IMR-90 (cell line): ENCODE data around the gene GNAO1. TPM values are rescaled to one million over a fixed set of nuclear protein-coding genes. Genes with fewer than 3 reads are reported as not detected.

Source experiments
- ATAC-seq: fragments of 200-7000 bp; cut with Tn5 transposase; 2 replicates; pipeline ENCODE4 v1.9.1; 2020; ENCODE audit warnings: low read depth, mild to moderate bottlenecking, moderate library complexity
- BruUV-seq: library from RNA; stranded (reverse); fragments of 400-500 nt; replicated peaks from 2 replicates; lab custom pipeline; 2021; lab: Mats Ljungman, UMichigan
- CTCF ChIA-PET: fragments of 300-600 bp; formaldehyde crosslinking; extraction: SDS; loops from one replicate; lab custom pipeline; 2021; ENCODE audit warnings: antibody characterized with exemption; lab: Yijun Ruan, JAX
- POLR2A ChIA-PET: fragments of 300-600 bp; sonication (Branson Sonifier 250); formaldehyde crosslinking; loops from one replicate; lab custom pipeline; 2022; ENCODE audit warnings: antibody characterized with exemption; ENCODE audit not compliant: unreplicated experiment; lab: Charles Lee
- DNase-seq: peaks from one replicate; pipeline ENCODE4 v3.0.0; 2013
- H2AFZ ChIP-seq: replicated peaks from 2 replicates; pipeline ENCODE3; 2013; ENCODE audit warnings: low read length, mild to moderate bottlenecking; ENCODE audit not compliant: poor library complexity
- H2AK5ac ChIP-seq: 2 replicates; pipeline ENCODE4 v1.6.1; 2013; ENCODE audit warnings: low read depth, low read length, inconsistent platforms
- H2AK9ac ChIP-seq: replicated peaks from 2 replicates; pipeline ENCODE3; 2013; ENCODE audit warnings: mild to moderate bottlenecking, low read depth, low read length, moderate library complexity; ENCODE audit not compliant: poor library complexity
- H2BK120ac ChIP-seq: 2 replicates; pipeline ENCODE4 v1.6.1; 2013; ENCODE audit warnings: low read depth, low read length, inconsistent platforms
- H2BK15ac ChIP-seq: 3 replicates; pipeline ENCODE4 v1.6.1; 2013; ENCODE audit warnings: low read depth, low read length, inconsistent platforms
- H2BK20ac ChIP-seq: 2 replicates; pipeline ENCODE4 v1.6.1; 2013; ENCODE audit warnings: low read depth, mild to moderate bottlenecking, inconsistent platforms, low read length, moderate library complexity
- H2BK5ac ChIP-seq: 2 replicates; pipeline ENCODE4 v1.6.1; 2013; ENCODE audit warnings: mild to moderate bottlenecking, low read depth, low read length, inconsistent platforms; ENCODE audit not compliant: poor library complexity, severe bottlenecking
- H3K14ac ChIP-seq: replicated peaks from 2 replicates; pipeline ENCODE4 v1.6.1; 2013; ENCODE audit warnings: low read depth, low read length, inconsistent platforms
- H3K18ac ChIP-seq: 2 replicates; pipeline ENCODE4 v1.6.1; 2013; ENCODE audit warnings: low read depth, low read length, control low read depth
- H3K23ac ChIP-seq: 2 replicates; pipeline ENCODE4 v1.6.1; 2013; ENCODE audit warnings: low read depth, low read length, inconsistent platforms
- H3K27ac ChIP-seq: 2 replicates; pipeline ENCODE4 v1.5.1; 2013; ENCODE audit warnings: mild to moderate bottlenecking, control low read depth, low read length; ENCODE audit not compliant: insufficient read depth
- H3K27me3 ChIP-seq: 2 replicates; pipeline ENCODE4 v1.6.1; 2013; ENCODE audit warnings: low read length; ENCODE audit not compliant: control insufficient read depth, insufficient read depth
- H3K36me3 ChIP-seq: 2 replicates; pipeline ENCODE4 v1.6.1; 2013; ENCODE audit warnings: low read length, mixed read lengths; ENCODE audit not compliant: control insufficient read depth, insufficient read depth
- H3K4ac ChIP-seq: 2 replicates; pipeline ENCODE4 v1.6.1; 2013; ENCODE audit warnings: low read depth, low read length, inconsistent platforms
- H3K4me1 ChIP-seq: 2 replicates; pipeline ENCODE4 v1.6.1; 2013; ENCODE audit warnings: low read length, mixed read lengths; ENCODE audit not compliant: control insufficient read depth, insufficient read depth
- H3K4me2 ChIP-seq: 2 replicates; pipeline ENCODE4 v1.6.1; 2013; ENCODE audit warnings: low read depth, mild to moderate bottlenecking, control low read depth, low read length, moderate library complexity
- H3K4me3 ChIP-seq: 2 replicates; pipeline ENCODE4 v1.5.1; 2013; ENCODE audit warnings: low read depth, mild to moderate bottlenecking, control low read depth, low read length, moderate library complexity; ENCODE audit not compliant: insufficient read depth
- H3K56ac ChIP-seq: 2 replicates; pipeline ENCODE4 v1.6.1; 2013; ENCODE audit warnings: low read length, inconsistent platforms; ENCODE audit not compliant: insufficient read depth; ENCODE audit errors: extremely low read depth
- H3K79me1 ChIP-seq, 2 experiments: 2 replicates each; pipeline ENCODE4 v1.6.1; 2013; ENCODE audit warnings: low read length in 2 of 2, inconsistent platforms in 1 of 2, low read depth in 1 of 2
- H3K9ac ChIP-seq: 2 replicates; pipeline ENCODE4 v1.6.1; 2013; ENCODE audit warnings: low read depth, low read length, control low read depth
- H3K9me1 ChIP-seq: 2 replicates; pipeline ENCODE4 v1.6.1; 2013; ENCODE audit warnings: low read length, inconsistent platforms; ENCODE audit not compliant: insufficient read depth
- H3K9me3 ChIP-seq: 2 replicates; pipeline ENCODE4 v1.6.1; 2013; ENCODE audit warnings: low read length; ENCODE audit not compliant: control insufficient read depth, insufficient read depth
- H4K20me1 ChIP-seq: 2 replicates; pipeline ENCODE4 v1.6.1; 2013; ENCODE audit warnings: low read length, inconsistent platforms; ENCODE audit not compliant: insufficient read depth
- H4K5ac ChIP-seq: 2 replicates; pipeline ENCODE4 v1.6.1; 2013; ENCODE audit warnings: mild to moderate bottlenecking, low read depth, low read length, control low read depth
- H4K8ac ChIP-seq, 2 experiments: 2 replicates each; pipeline ENCODE4 v1.6.1; 2013; ENCODE audit warnings: low read depth in 2 of 2, low read length in 2 of 2, control low read depth in 1 of 2, inconsistent platforms in 1 of 2
- H4K91ac ChIP-seq: 2 replicates; pipeline ENCODE4 v1.6.1; 2013; ENCODE audit warnings: low read depth, low read length, inconsistent platforms; ENCODE audit not compliant: insufficient read depth
- CEBPB ChIP-seq: IDR thresholded peaks from 2 replicates; pipeline ENCODE4 v1.6.1; 2012; ENCODE audit warnings: low read depth, low read length, improper control_type of control experiment
- ELK1 ChIP-seq: fragments of 150-350 bp; IDR thresholded peaks from 2 replicates; pipeline ENCODE4 v1.6.1; 2016; ENCODE audit warnings: low read depth, mild to moderate bottlenecking, low read length, moderate library complexity, borderline replicate concordance
- RFX5 ChIP-seq: IDR thresholded peaks from 2 replicates; pipeline ENCODE4 v1.8.0; 2012; ENCODE audit warnings: low read depth, mild to moderate bottlenecking, low read length, moderate library complexity
- WGBS, 2 experiments: methylation state at CpG; one replicate each; pipeline versions ENCODE4 v1.1.5 to v1.1.7; 2013; ENCODE audit warnings: missing lambda C conversion rate in 2 of 2; ENCODE audit not compliant: insufficient read length in 1 of 2; ENCODE audit errors: extremely low coverage in 2 of 2; 5-methylcytosine and 5-hydroxymethylcytosine counted together
- dilution Hi-C: fragments of 300-500 bp; cut with HindIII; formaldehyde crosslinking; loops from one replicate; pipeline ENCODE4 v1.14.3; 2018; ENCODE audit warnings: low sequenced_read_pairs; ENCODE audit not compliant: unreplicated experiment
- in situ Hi-C: fragments of 300-500 bp; cut with MboI; formaldehyde crosslinking; loops from 3 replicates; pipeline ENCODE4 v1.14.3; 2019; ENCODE audit warnings: low sequenced_read_pairs, inconsistent platforms, mixed read lengths
- intact Hi-C: fragments of 100-400 bp; cut with micrococcal nuclease; formaldehyde crosslinking; loops from 2 replicates; pipeline ENCODE4 v1.10.0; 2022
- polyA plus RNA-seq, 3 experiments: library from polyadenylated mRNA; depleted of rRNA; stranded (reverse); fragments of >200 nt; gene quantifications; 2 replicates each; pipeline ENCODE4 v1.2.3, GENCODE V29; 2012; ENCODE audit warnings: low replicate concordance in 1 of 3
- total RNA-seq: library from RNA; depleted of rRNA; stranded (reverse); fragments of >200 nt; gene quantifications from 2 replicates; pipeline ENCODE4 v1.2.3, GENCODE V29; 2012

GNAO1 gene
- total and polyA plus RNA-seq, 2 of the 4 experiments (the other 2 are of a cell fraction), result under 0.01 to 0.07 TPM

GRCh38 chr16:56311208-56312027 lies 120.1 kb downstream of the GNAO1 start:
- Histone ChIP-seq H4K8ac (no peak overlapping the region), H3K14ac (no peak overlapping the region), H4K91ac (no peak overlapping the region), H3K27me3 (peaks cover 34% of the 10 kb centered on the region), H3K36me3 (no peaks in the 10 kb centered on the region), H3K56ac (no peak overlapping the region), H2BK120ac (no peak overlapping the region), H3K9me3 (no peaks in the 10 kb centered on the region), H3K4me1 (no peaks in the 10 kb centered on the region), H3K18ac (no peak overlapping the region), H3K4me2 (no peak overlapping the region), H2BK15ac (no peak overlapping the region), H2BK20ac (no peak overlapping the region), H2BK5ac (no peak overlapping the region), H3K9ac (no peak overlapping the region), H2AK5ac (no peak overlapping the region), H2AK9ac (no peak overlapping the region), H3K9me1 (no peaks in the 10 kb centered on the region), H3K23ac (no peak overlapping the region), H3K4ac (no peak overlapping the region), H3K4me3 (no peak overlapping the region), H3K79me1 (no peaks in the 10 kb centered on the region), H2AFZ (no peak overlapping the region), H4K20me1 (no peaks in the 10 kb centered on the region), H4K5ac (no peak overlapping the region), H3K27ac (no peak overlapping the region)
- WGBS, 2 experiments, result 80% methylated on average over 1 of the region's 13 CpGs; no CpG with 5 or more reads in 1 of the 2 experiments
- TF ChIP-seq ELK1 (no peak), RFX5 (no peak), CEBPB (no peak)
- DNase-seq, result no peak
- dilution Hi-C loops (no loop called here), in situ Hi-C loops (loop anchor here (25.0 kb wide), 2 partner anchors 599 to 849 kb away; no protein-coding TSS in a partner anchor), intact Hi-C loops (no loop called here)
- ChIA-PET POLR2A (no interaction called here), CTCF (interaction anchor here (0.6 kb wide), 1 partner anchor 24 kb away, joined by 3 read pairs; no protein-coding TSS in a partner anchor)
- ATAC-seq, result no peak
- BruUV-seq, result no TSS peak
